HUES6 (cell line): ENCODE measurements around the gene KLRG1.

ENCODE experiments used
- H3K27ac ChIP-seq: 2 replicates; pipeline ENCODE4 v1.7.0; 2013; ENCODE audit warnings: low read depth, mild to moderate bottlenecking, low read length, inconsistent platforms
- H3K27me3 ChIP-seq: 2 replicates; pipeline ENCODE4 v1.6.1; 2013; ENCODE audit warnings: low read length; ENCODE audit not compliant: control insufficient read depth, insufficient read depth
- H3K36me3 ChIP-seq: 2 replicates; pipeline ENCODE4 v1.6.1; 2013; ENCODE audit warnings: low read length; ENCODE audit not compliant: control insufficient read depth, insufficient read depth
- H3K4me1 ChIP-seq: 2 replicates; pipeline ENCODE4 v1.6.1; 2013; ENCODE audit warnings: low read length; ENCODE audit not compliant: control insufficient read depth, insufficient read depth
- H3K4me3 ChIP-seq: 2 replicates; pipeline ENCODE4 v1.5.1; 2013; ENCODE audit warnings: low read depth, low read length
- H3K9ac ChIP-seq: one replicate; pipeline ENCODE4 v1.6.1; 2013; ENCODE audit warnings: mild to moderate bottlenecking, low read length
- H3K9me3 ChIP-seq: 2 replicates; pipeline ENCODE4 v1.6.1; 2013; ENCODE audit warnings: low read depth, low read length; ENCODE audit not compliant: control insufficient read depth, insufficient read depth

Gene KLRG1

GRCh38 chr12:8989413-8989812 is at the start of gene KLRG1:
KLRG1 (plus strand) TSS chr12:8989546; CDS start chr12:8989636, 90 bp downstream.
- Histone ChIP-seq H3K9ac (no peak within 1 kb of the TSS), H3K36me3 (no peaks in the 10 kb centered on the region), H3K27me3 (no peaks in the 10 kb centered on the region), H3K9me3 (no peaks in the 10 kb centered on the region), H3K4me3 (no peak within 1 kb of the TSS), H3K27ac (no peak within 1 kb of the TSS), H3K4me1 (no peaks in the 10 kb centered on the region)

DNA sequence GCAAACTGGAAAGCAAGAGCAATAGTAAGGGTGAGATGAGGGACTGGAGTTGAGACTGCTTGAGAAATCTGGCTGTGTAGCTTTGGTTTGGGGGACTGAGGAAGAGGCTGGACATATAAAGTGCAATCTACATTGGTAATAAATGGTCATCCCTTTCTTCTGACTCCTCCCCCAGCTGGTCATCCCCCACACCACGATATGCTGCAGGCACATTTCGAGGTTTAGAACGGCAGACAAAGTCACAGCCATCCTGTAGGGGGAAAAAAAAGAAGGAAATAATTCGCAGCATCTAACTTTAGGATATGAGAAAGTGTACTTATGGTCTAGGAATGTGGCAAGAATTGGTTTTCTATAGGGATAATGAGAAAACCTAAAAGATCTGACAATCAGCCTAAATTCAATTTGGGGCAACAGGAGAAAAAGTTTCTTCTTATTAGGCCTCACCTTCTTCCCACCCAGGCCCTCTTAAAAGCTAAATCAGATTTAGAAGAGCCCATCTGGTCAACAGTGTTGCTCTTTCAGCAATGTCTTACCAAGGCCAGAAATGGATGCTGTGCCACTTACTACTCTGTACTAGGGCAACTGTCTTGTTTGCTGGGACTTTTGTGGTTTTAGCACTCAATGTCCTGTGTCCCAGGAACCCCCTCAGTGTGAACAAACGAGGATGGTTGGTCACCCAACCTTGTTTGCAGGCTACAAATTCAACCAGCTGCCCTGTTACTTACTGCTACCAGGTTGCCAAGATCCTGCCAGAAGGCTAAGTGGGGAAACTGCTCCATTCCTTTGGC is 47.5 kb upstream of the KLRG1 start:
- Histone ChIP-seq H3K9ac (no peak overlapping the region), H3K36me3 (peaks cover 77% of the 10 kb centered on the region), H3K27ac (no peak overlapping the region), H3K9me3 (no peaks in the 10 kb centered on the region), H3K4me3 (no peak overlapping the region), H3K4me1 (no peaks in the 10 kb centered on the region), H3K27me3 (no peaks in the 10 kb centered on the region)

DNA sequence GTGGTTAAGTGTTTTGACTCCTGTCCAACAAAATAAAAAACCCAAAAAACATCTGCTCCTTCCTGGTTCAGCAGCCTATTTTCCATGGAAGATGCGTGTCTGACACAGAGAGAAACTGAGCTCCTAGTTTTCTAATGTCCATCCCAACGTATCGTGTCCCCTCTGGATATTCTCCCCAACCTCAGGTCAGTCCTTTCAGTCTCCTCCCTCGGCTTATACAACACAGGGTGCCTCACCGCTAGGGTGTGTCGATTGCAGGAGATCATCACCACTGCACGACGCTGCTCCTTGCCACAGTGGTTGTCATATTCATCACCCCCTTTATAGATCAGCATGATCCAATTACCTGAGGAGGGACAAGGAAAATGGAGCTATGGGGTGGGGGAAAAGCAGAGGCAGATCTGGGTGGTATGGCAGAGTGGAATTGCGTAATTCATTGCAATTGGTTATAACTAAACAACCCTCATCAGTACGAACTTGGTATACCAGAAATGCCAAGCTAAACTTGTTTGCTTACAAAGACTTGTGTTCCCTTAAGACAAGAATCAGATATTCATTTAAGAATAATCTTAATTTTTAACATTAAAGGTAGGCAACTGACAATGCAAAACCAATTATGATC is 45.7 kb upstream of the KLRG1 start:
- H3K9ac ChIP-seq: no peak overlapping the region
- no peak overlapping the region for H3K4me3 ChIP-seq
- H3K27me3 ChIP-seq: no peaks in the 10 kb centered on the region
- H3K4me1 ChIP-seq: peaks cover 10% of the 10 kb centered on the region; the same call in 1 of the 2 replicates
- H3K36me3 ChIP-seq: peaks cover 59% of the 10 kb centered on the region
- no peaks in the 10 kb centered on the region for H3K9me3 ChIP-seq
- no peak overlapping the region for H3K27ac ChIP-seq

- Histone ChIP-seq H3K9ac (no peak overlapping the region), H3K4me1 (peaks cover 12% of the 10 kb centered on the region; the same call in 1 of the 2 replicates), H3K9me3 (no peaks in the 10 kb centered on the region), H3K4me3 (no peak overlapping the region), H3K36me3 (peaks cover 46% of the 10 kb centered on the region), H3K27me3 (no peaks in the 10 kb centered on the region), H3K27ac (no peak overlapping the region)
Observed at GRCh38 chr12:8946733-8947132, 42.6 kb upstream of the KLRG1 start.

DNA sequence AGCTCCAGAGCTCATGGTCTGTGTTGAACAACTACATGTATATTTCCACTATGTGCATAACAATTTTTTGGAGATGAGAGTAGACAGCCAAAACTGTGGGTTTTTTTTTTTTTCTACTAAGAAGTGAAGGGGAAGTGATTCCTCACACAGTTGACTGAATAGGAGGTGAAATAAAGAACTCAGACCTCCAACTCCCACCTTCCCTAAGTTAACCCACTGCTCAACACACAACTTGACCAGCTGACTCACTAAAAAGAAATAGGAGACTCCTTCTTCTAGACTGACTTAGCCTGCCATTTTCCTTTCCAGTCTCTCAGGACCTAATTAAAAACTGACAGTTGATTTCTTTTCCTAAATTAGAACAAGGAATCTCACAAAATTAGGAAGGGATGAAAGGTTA is 41.6 kb upstream of the KLRG1 start:
- Histone ChIP-seq H3K27ac (no peak overlapping the region), H3K4me3 (peak overlapping the region; percentile 88), H3K9me3 (0 out of 2 replicates have a peak, but pooled peaks cover 2% of the 10 kb centered on the region), H3K36me3 (peaks cover 37% of the 10 kb centered on the region), H3K27me3 (no peaks in the 10 kb centered on the region), H3K4me1 (peaks cover 12% of the 10 kb centered on the region; the same call in 1 of the 2 replicates), H3K9ac (no peak overlapping the region)

DNA sequence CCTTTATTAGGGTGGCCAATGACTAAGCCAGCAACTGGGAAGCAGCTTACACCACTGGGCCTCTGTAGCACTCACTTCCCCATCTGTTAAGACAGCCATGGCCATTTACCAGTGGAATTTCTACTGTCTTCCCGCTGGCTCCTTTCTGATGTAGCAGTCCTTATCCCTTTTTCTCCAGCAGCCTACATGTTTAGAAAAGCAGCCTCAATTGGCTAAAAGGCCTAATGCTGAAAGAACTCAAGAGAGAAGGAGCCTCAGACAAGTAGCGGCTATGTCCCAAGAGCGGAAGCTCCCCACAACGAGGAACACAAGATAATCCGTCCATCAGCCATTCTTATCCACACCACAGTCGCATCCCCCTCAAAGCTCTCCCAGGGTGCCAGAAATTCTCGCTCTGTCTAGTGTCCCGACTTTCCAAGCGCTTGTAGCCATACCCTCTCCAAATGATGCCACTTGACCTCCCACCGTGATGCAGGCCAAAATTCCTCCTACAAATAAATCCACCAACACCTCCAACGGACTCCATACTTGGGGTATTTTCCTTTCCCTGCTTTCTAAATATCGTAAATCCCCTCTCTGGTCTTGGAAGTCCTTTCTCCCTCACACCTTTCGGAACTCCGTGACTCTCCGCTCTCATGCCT is 40.5 kb upstream of the KLRG1 start:
- Histone ChIP-seq H3K4me3 (peak overlapping the region; percentile 88), H3K4me1 (peaks cover 12% of the 10 kb centered on the region; the same call in 1 of the 2 replicates), H3K27me3 (no peaks in the 10 kb centered on the region), H3K9ac (peak overlapping the region; percentile 95), H3K36me3 (peaks cover 30% of the 10 kb centered on the region), H3K9me3 (peaks cover 10% of the 10 kb centered on the region; the same call in 1 of the 2 replicates), H3K27ac (peak overlapping the region; percentile 98; the same call in 1 of the 2 replicates)

- H3K9ac ChIP-seq: peak within 1 kb of the TSS; percentile 95
- peaks cover 15% of the 10 kb centered on the region; the same call in 1 of the 2 replicates for H3K9me3 ChIP-seq
- no peaks in the 10 kb centered on the region for H3K27me3 ChIP-seq
- H3K27ac ChIP-seq: peak within 1 kb of the TSS; percentile 98
- H3K4me3 ChIP-seq: peak within 1 kb of the TSS; percentile 88
- peaks cover 22% of the 10 kb centered on the region for H3K36me3 ChIP-seq
- H3K4me1 ChIP-seq: peaks cover 12% of the 10 kb centered on the region; the same call in 1 of the 2 replicates
Observed at GRCh38 chr12:8949342-8950220, 39.8 kb upstream of the KLRG1 start, which contains the start of gene M6PR. M6PR (minus strand) TSS chr12:8949645; CDS start chr12:8946404, 3,241 bp downstream.

- Histone ChIP-seq H3K9ac (peak overlapping the region; percentile 95), H3K4me1 (peaks cover 12% of the 10 kb centered on the region; the same call in 1 of the 2 replicates), H3K9me3 (peaks cover 15% of the 10 kb centered on the region; the same call in 1 of the 2 replicates), H3K4me3 (peak overlapping the region; percentile 88), H3K27ac (0 out of 2 replicates have a peak overlapping the region, but pooled peaks have one; percentile 98), H3K27me3 (no peaks in the 10 kb centered on the region), H3K36me3 (peaks cover 17% of the 10 kb centered on the region)
Observed at GRCh38 chr12:8950221-8950527, 39.2 kb upstream of the KLRG1 start.

DNA sequence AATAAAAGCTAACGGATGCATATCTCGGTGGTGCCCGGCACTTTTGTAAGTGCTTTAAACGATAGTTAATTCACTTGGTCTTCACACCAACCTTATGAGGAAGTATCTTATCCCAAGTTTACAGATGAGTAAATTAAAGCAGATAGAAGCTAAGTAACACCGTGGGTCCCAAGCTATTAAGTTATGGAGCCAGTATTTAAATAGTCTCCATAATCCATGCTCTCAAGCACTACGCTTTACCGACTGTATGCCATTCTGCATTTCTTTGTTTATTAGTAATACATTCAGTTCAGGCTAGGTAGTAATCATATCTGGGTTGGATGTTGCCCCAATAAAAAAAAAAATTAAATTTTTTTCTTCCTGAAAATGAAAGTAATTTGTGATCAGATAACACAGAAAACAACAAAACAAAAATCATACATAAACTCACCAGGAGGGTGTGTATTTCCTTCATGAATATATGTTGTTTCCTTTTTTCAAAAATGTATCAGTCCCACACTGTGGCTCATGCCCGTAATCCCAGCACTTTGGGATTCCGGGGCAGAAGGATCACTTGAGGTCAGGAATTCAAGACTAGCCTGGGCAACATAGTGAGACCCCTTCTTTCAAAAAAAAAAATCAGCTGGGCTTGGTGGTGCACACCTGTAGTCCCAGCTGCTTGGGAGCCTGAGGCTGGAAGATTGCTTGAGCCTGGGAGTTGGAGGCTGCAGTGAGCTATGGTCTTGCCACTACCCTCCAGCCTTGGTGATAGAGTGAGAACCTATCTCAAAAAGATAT is 38.5 kb upstream of the KLRG1 start:
- Histone ChIP-seq H3K9ac (peak overlapping the region; percentile 9), H3K27ac (no peak overlapping the region), H3K36me3 (peaks cover 10% of the 10 kb centered on the region), H3K27me3 (no peaks in the 10 kb centered on the region), H3K9me3 (peaks cover 18% of the 10 kb centered on the region), H3K4me3 (peak overlapping the region; percentile 88), H3K4me1 (peaks cover 12% of the 10 kb centered on the region; the same call in 1 of the 2 replicates)

GRCh38 chr12:8951744-8952143 is 37.6 kb upstream of the KLRG1 start:
- H3K9me3 ChIP-seq: peaks cover 21% of the 10 kb centered on the region
- H3K4me3 ChIP-seq: no peak overlapping the region
- H3K27ac ChIP-seq: no peak overlapping the region
- peaks cover 12% of the 10 kb centered on the region; the same call in 1 of the 2 replicates for H3K4me1 ChIP-seq
- peaks cover 5% of the 10 kb centered on the region; the same call in 1 of the 2 replicates for H3K36me3 ChIP-seq
- no peaks in the 10 kb centered on the region for H3K27me3 ChIP-seq
- no peak overlapping the region for H3K9ac ChIP-seq
